HL-60/S4 treated with retinoic acid at 250 ng/mL for 4 days and 3 days (cell line): ENCODE results near the gene ALDH3A1.

Source experiments
- in situ Hi-C: fragments of 300-500 bp; cut with MboI; formaldehyde crosslinking; loops from 2 replicates; pipeline ENCODE4 v1.7.0; 2022; ENCODE audit warnings: low sequenced_read_pairs

ALDH3A1 gene

DNA sequence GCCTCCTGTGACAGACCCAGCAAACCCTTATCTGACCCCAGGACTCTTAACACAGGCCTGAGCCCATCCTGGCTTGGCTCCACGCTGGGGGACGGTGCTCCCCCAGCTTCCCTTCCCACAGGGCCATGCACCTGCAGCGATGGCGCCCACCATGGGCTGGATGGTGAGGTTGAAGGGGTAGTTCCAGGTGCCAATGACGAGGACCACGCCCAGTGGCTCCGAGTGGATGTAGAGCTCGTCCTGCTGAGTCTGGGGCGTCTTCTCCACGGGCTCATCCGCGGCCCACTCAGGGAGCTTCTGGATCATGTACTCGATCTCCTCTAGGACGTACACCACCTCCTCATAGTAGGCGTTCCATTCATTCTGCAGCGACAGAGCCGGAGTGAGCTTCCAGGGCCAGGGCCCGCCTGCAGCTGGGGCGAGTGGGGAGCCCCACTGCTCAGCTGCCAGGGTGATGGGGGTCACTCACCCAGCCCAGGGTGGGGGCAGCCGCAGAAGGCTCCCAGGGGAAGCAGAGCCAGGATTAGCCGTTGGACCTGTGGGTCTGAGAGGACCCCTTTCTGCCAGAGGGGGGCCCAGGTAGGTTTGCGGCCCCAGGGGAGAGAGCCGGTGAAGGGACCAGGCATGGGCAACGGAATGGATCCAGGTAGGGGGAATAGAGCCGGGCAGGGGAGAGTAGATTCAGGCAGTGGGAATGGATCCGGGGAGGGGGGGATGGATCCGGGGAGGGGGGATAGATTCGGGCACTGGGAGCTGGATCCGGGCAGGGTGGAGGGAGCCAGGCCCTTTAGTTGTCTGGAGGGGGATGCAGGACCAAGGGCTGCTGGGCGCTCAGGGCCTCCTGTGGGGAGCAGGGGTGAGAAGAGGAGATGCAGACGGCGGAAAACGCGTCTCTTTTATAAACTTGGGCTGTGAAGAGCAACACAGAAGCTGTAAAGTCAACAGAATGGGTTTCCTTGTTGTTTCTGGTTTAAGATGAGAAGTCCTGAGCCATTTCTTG lies 4.7 kb downstream of the ALDH3A1 start:
- in situ Hi-C loops = loop anchor here (25.0 kb wide), 1 partner anchor 231 kb away; no protein-coding TSS in a partner anchor

- in situ Hi-C loops = loop anchor here (25.0 kb wide), 1 partner anchor 230 kb away; no protein-coding TSS in a partner anchor
Observed at GRCh38 chr17:19742495-19742894, 5.6 kb downstream of the ALDH3A1 start.

DNA sequence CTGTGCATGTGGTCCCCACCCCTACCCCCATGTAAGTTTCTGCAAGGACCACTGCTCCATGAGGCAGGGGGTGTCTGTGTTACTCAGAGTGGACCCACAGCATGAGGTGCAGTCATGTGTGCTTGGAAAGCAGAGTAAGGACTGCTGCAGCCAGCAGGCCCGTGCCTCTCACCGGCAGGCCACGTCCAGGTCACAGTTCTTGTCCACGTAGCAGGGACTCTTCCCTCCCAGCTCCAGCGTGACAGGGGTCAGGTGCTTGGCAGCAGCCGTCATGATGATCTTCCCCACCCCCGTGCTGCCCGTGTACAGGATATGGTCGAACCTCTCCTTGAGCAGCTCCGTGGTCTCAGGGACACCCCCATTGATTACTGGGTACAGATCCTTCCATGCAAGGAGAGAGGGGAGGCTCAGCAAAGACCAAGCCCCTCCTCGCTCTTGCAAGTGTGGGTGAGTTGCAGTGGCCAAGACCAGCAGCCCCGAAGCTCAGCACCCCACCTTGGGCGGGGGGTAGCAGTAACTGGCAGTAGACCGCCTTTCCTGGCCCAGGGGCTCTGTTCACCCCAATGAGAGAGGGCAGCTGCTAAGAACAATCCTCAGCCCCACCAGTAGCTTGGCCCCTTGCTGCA lies 6.2 kb downstream of the ALDH3A1 start:
- in situ Hi-C loops = loop anchor here (25.0 kb wide), 1 partner anchor 230 kb away; no protein-coding TSS in a partner anchor

DNA sequence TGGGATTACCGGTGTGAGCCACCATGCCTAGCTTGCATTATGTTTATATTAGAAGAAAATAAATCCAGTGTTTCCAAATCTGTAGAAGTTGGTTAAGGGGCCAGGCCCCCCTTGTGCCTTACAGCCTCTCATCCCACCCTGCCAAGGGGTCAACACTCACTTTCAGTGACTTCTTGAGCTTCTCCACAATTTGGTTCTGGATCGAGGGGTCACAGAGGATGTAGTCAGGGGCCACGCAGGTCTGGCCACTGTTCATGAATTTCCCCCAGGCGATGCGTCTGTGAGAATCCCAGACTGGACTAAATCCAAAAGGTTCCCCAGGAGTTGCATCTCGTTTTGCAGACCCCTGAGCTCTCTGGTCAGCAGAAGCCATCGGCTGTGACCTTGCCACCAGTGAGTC lies 7.2 kb downstream of the ALDH3A1 start:
- in situ Hi-C loops = loop anchor here (25.0 kb wide), 1 partner anchor 229 kb away; no protein-coding TSS in a partner anchor

DNA sequence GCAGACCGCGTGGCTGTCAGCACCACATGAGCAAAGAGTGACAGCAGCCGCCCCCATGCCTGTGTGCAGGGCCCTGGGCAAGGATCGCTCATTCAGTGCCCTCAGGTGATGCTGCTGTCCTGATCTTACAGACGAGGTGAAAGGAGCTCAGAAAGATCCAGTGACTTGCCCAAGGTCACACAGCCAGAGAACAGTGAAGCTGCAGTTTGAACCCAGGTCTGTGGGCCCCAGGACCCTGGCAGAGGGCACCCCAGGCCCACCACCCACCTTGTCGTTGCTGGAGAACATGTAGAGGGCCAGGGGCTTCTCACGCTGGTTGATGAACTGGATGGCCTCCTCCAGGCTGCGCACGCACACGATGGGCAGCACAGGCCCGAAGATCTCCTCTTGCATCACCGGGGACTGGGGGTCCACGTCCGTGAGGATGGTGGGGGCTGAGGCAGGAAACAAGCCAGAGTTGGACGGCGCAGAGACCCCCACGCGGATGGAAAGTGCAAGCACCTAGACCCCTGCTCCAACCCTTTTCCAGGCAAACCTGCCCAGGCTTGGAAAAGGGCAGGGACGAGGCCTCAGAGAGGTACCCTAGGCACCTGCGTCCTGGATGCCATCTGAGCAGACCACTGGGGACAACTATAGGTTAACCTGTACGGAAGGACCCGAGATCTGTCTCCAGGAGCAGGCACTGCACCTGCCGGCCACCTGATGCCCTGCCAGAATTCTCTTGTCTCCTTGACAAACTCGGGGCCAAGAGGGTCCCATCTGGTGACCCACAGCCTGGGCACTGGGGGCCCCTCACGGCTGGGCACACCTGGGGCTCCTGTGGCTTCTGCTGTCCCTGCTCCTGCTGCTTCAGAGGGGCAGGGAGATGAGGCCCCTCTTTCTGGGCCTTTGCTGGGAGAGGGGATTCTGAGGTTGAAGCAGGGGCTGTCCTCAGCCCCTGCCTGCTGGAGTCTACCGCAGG lies 8.6 kb downstream of the ALDH3A1 start:
- in situ Hi-C loops = loop anchor here (25.0 kb wide), 1 partner anchor 227 kb away; no protein-coding TSS in a partner anchor

GRCh38 chr17:19738757-19739156 lies 9.3 kb downstream of the ALDH3A1 start:
- in situ Hi-C loops = loop anchor here (25.0 kb wide), 1 partner anchor 226 kb away; no protein-coding TSS in a partner anchor

DNA sequence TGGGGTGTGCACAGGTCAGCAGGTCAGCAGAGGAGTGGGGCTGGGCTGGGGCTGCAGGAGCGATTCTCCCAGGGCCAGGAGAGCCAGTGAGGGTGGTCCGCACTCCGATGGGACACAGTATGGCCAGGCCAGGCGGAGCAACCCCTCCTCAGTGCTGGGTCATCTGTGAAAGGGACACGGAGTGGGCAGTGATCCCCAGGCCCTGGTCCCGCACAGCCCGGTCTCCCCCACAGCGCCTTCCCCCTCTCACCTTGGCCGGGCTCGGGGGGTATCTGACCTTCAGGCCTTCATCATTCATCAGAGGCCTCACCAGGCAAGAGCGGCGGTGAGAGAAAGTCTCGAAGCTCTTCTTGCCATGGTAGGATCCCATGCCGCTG lies 10.0 kb downstream of the ALDH3A1 start:
- in situ Hi-C loops = loop anchor here (25.0 kb wide), 1 partner anchor 226 kb away; no protein-coding TSS in a partner anchor

- in situ Hi-C loops = loop anchor here (25.0 kb wide), 1 partner anchor 225 kb away; no protein-coding TSS in a partner anchor
Observed at GRCh38 chr17:19737305-19738072, 10.6 kb downstream of the ALDH3A1 start.

- in situ Hi-C loops = loop anchor here (25.0 kb wide), 1 partner anchor 224 kb away; no protein-coding TSS in a partner anchor
Observed at GRCh38 chr17:19736071-19736470, 12.0 kb downstream of the ALDH3A1 start.

- in situ Hi-C loops = loop anchor here (25.0 kb wide), 1 partner anchor 222 kb away; no protein-coding TSS in a partner anchor
Observed at GRCh38 chr17:19733953-19734526, 14.1 kb downstream of the ALDH3A1 start.

DNA sequence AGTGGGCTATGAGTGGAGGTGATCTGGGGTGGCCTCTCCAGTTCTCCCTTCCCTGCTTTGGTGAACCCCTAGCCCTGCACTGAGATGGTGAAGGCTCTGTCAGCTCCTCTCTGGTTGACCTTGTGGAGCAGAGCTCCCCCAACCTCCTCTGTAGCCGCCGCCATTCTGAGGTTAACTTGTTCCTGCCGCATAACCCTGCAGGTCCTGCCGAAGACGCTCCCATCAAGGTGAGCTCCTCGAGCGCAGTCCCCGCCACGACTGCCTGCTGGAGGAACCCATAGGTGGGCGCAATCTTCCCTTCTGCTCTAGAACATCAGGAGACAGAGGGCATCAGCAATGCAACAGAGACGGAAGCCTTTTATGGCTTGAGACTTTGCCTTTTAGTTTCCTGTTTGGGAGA lies 16.5 kb downstream of the ALDH3A1 start:
- in situ Hi-C loops = loop anchor here (25.0 kb wide), 1 partner anchor 219 kb away; no protein-coding TSS in a partner anchor

- in situ Hi-C loops = loop anchor here (25.0 kb wide), 1 partner anchor 219 kb away; no protein-coding TSS in a partner anchor
Observed at GRCh38 chr17:19730843-19731242, 17.3 kb downstream of the ALDH3A1 start.

DNA sequence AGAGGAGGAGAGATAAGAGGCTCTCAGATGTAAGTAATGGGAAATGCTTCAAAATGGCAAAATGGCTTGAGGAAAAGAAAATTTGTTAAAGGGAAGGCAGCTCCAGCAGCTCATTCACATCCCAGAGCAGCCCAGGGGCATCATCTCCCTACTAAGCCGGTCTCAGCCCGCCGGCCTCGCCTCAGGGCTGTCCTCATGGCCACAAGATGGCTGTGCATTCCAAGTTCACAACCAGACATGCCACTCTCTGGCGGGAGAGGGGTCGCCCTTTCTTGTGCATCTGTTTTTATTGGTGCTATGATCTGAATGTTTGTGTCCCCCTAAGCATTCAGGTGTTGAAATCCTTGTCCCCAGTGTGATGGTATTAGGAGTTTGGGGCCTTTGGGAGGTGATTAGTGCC lies 18.2 kb downstream of the ALDH3A1 start:
- in situ Hi-C loops = loop anchor here (25.0 kb wide), 1 partner anchor 218 kb away; no protein-coding TSS in a partner anchor

GRCh38 chr17:19728084-19728495 lies 20.0 kb downstream of the ALDH3A1 start:
- in situ Hi-C loops = loop anchor here (25.0 kb wide), 1 partner anchor 216 kb away; no protein-coding TSS in a partner anchor

- in situ Hi-C loops = loop anchor here (25.0 kb wide), 1 partner anchor 215 kb away; no protein-coding TSS in a partner anchor
Observed at GRCh38 chr17:19727501-19728078, 20.5 kb downstream of the ALDH3A1 start.

DNA sequence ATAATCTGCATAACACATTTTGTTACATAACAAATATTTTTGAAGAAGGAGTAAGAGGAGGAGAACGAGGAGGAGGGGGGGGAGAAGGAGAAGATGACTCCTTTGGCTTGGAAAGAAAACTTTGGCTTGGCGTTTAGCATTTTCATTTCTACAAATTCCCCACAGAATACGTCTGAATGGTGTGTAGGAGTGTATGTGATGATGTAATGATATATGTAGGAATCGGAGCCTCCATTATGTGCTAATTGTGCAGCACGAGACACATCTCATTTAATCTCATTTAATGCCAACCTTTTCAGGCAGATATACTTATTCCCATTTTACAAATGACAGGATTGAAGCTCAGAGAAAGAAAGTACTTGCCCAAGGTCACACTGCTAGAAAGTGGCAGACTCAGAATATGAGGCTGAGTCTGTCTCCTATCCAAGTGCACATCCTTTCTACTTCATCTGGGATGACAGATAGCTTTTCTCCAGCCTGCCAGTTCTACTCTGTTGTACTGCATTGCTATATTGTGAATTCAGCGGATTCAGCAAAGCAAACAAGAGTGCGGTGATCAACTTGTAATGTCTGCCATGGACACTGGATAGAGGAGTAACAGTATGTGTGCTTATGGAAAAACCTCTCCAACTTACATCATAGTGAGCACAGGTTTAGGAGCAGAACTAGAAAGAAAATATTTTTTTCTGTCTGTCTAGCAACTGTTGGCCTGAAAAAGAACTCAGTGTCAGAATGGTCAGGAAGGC lies 21.3 kb downstream of the ALDH3A1 start:
- in situ Hi-C loops = loop anchor here (25.0 kb wide), 1 partner anchor 215 kb away; no protein-coding TSS in a partner anchor

DNA sequence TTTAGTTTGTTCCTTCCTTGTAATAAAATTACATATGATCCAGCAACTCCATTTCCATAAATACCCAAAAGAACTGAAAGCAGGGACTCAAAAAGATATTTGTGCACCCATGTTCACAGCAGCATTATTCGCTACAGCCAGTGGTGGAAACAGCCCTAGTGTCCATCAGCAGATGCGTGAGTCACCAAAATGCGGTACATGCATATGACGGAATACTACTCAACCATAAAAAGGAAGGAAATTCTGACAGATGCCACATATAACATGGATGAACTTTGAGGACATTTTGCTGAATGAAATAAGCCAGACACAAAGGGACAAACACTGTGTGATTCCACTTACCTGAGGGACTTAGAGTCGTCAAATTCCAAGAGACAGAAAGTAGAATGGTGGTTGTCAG lies 22.6 kb downstream of the ALDH3A1 start:
- in situ Hi-C loops = loop anchor here (25.0 kb wide), 1 partner anchor 213 kb away; no protein-coding TSS in a partner anchor
